ENCODE measurements around the gene STARD3NL.

- TF ChIP-seq CTCF (conservative IDR thresholded peaks at IDR 0.05; ENCODE audit: low read depth in 2 of 2) (no peak), EZH2phosphoT487 (IDR thresholded peaks at IDR 0.05; ENCODE audit: unreplicated experiment) (no peak), EZH2 (IDR thresholded peaks at IDR 0.05; ENCODE audit: low read depth, unreplicated experiment) (no peak), POLR2AphosphoS5 (IDR thresholded peaks at IDR 0.05; ENCODE audit: low read depth) (no peak), NANOG (IDR thresholded peaks at IDR 0.05; ENCODE audit: borderline replicate concordance) (no peak), REST (IDR thresholded peaks at IDR 0.05; ENCODE audit: unreplicated experiment) (no peak)
These were observed 14.3 kb downstream of the STARD3NL start for GRCh38 chr7:38192327-38192726.
